Coronary artery (tissue), 2 donors: ENCODE data around the gene LYPLA2.

Source experiments
- DNase-seq: peaks from one replicate; pipeline ENCODE4 v3.0.0-alpha.2; 2017; ENCODE audit warnings: low spot score
- H3K27ac ChIP-seq, 2 donors: fragments of 200-600 bp; sonication (generic); one replicate each; pipeline ENCODE4 v1.5.1; 2016 to 2019
- H3K4me3 ChIP-seq: fragments of 200-600 bp; sonication (generic); 2 replicates; pipeline ENCODE4 v1.5.1; 2016; ENCODE audit warnings: mild to moderate bottlenecking, moderate library complexity
- CTCF ChIP-seq: fragments of 200-600 bp; sonication (generic); IDR thresholded peaks from one replicate; pipeline ENCODE4 v1.5.1; 2019; ENCODE audit warnings: antibody characterized with exemption

The LYPLA2 gene

GRCh38 chr1:23751050-23751814 lies 39.7 kb upstream of the LYPLA2 start:
- H3K4me3 ChIP-seq, result no peak overlapping the region
- DNase-seq, result no peak
- no peak overlapping the region for H3K27ac ChIP-seq
- TF ChIP-seq CTCF, result no peak

GRCh38 chr1:23751815-23752200 lies 39.1 kb upstream of the LYPLA2 start:
- DNase-seq, result no peak
- Histone ChIP-seq H3K4me3 (no peak overlapping the region), H3K27ac (no peak overlapping the region)
- TF ChIP-seq CTCF, result no peak

DNA sequence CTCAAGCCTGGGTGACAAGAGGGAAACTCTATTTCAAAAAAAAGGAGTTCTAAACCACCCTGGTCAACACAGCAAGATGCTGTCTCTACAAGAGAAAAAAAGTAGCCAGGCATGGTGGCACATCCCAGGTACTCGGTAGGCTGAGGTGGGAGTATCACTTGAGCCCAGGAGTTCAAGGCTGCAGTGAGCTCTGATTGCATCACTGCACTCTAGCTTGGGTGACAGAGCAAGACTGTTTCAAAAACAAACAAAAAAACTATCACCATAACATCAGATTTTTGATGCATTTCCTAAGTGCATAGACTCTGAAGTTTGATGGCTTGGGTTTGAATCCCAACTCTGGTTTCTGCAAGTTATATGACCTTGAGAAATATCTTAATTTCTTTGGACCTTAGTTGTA lies 38.0 kb upstream of the LYPLA2 start:
- Histone ChIP-seq H3K4me3 (no peak overlapping the region), H3K27ac (no peak overlapping the region)
- no peak for TF ChIP-seq CTCF
- DNase-seq, result no peak

GRCh38 chr1:23756676-23757075 lies 34.3 kb upstream of the LYPLA2 start:
- no peak overlapping the region for H3K27ac ChIP-seq
- no peak for TF ChIP-seq CTCF
- DNase-seq, result no peak
- H3K4me3 ChIP-seq, result no peak overlapping the region

GRCh38 chr1:23757812-23758211 lies 33.1 kb upstream of the LYPLA2 start:
- no peak overlapping the region for H3K27ac ChIP-seq
- no peak for TF ChIP-seq CTCF

GRCh38 chr1:23759277-23759676 lies 31.7 kb upstream of the LYPLA2 start:
- no peak overlapping the region for H3K4me3 ChIP-seq
- no peak for TF ChIP-seq CTCF
- DNase-seq, result no peak
- H3K27ac ChIP-seq, result no peak overlapping the region

More at GRCh38 chr1:23757812-23758211, 33.1 kb upstream of the LYPLA2 start:
- no peak overlapping the region for H3K4me3 ChIP-seq
- DNase-seq, result no peak

- TF ChIP-seq CTCF, result no peak
- H3K27ac ChIP-seq, result no peak overlapping the region
- no peak overlapping the region for H3K4me3 ChIP-seq
- no peak for DNase-seq
Observed at GRCh38 chr1:23763041-23763577, 27.8 kb upstream of the LYPLA2 start.
